Kidney epithelial cell (primary cell): ENCODE measurements around the gene IL22RA2. TPM values are rescaled to one million over a fixed set of nuclear protein-coding genes. Genes with fewer than 3 reads are reported as not detected.
A peak's percentile ranks its signal among the peaks of the same experiment; 100 is the strongest.

Source experiments
- DNase-seq: peaks from one replicate; pipeline ENCODE4 v3.0.0-alpha.2; 2010; ENCODE audit warnings: low read depth
- H3K27me3 ChIP-seq: 2 replicates; pipeline ENCODE4 v1.6.0; 2011; ENCODE audit warnings: low read length; ENCODE audit not compliant: control insufficient read depth, insufficient read depth
- H3K36me3 ChIP-seq: 2 replicates; pipeline ENCODE4 v1.5.1; 2011; ENCODE audit warnings: low read length; ENCODE audit not compliant: control insufficient read depth, insufficient read depth
- H3K4me3 ChIP-seq: 2 replicates; pipeline ENCODE4 v1.5.1; 2011; ENCODE audit warnings: low read depth, mild to moderate bottlenecking, control low read depth, low read length
- CTCF ChIP-seq: IDR thresholded peaks from 2 replicates; pipeline ENCODE4 v1.5.1; 2011; ENCODE audit warnings: mild to moderate bottlenecking, moderate library complexity, low read length, control low read depth, inconsistent platforms; ENCODE audit not compliant: insufficient read depth, poor library complexity, severe bottlenecking
- total RNA-seq: library from RNA; depleted of rRNA; stranded (reverse); fragments of >200 nt; gene quantifications from 2 replicates; pipeline ENCODE4 v1.2.3, GENCODE V29; 2015

Gene IL22RA2
- total RNA-seq, 1 donor from 2014 or later: not detected

- DNase-seq: peak; percentile 31
- Histone ChIP-seq H3K27me3 (no peaks in the 10 kb centered on the region), H3K36me3 (no peaks in the 10 kb centered on the region), H3K4me3 (no peak overlapping the region)
- TF ChIP-seq CTCF: peak; percentile 76
Observed at GRCh38 chr6:137094411-137095008, 78.9 kb downstream of the IL22RA2 start.

Other genes starting within 250 kb of the IL22RA2 start
- gene IL20RA, start 128.7 kb downstream of the IL22RA2 start, total RNA-seq: 0.46 and 0.89 TPM in 2 replicates
- 52.6 and 55.6 TPM in 2 replicates for gene IFNGR1, start 45.7 kb upstream of the IL22RA2 start, total RNA-seq